HL-60 (cell line): ENCODE results near the gene MAFG.

Source experiments
- SPI1 ChIP-seq: IDR thresholded peaks from 2 replicates; pipeline ENCODE4 v1.6.1; 2012; ENCODE audit warnings: low read depth, mild to moderate bottlenecking, borderline replicate concordance
- TF ChIP-seq, protein P1 (sequence below): IDR thresholded peaks from one replicate; pipeline ENCODE4 v1.5.1; 2011; ENCODE audit warnings: low read length, control low read depth, inconsistent platforms; ENCODE audit not compliant: insufficient read depth

DNA sequence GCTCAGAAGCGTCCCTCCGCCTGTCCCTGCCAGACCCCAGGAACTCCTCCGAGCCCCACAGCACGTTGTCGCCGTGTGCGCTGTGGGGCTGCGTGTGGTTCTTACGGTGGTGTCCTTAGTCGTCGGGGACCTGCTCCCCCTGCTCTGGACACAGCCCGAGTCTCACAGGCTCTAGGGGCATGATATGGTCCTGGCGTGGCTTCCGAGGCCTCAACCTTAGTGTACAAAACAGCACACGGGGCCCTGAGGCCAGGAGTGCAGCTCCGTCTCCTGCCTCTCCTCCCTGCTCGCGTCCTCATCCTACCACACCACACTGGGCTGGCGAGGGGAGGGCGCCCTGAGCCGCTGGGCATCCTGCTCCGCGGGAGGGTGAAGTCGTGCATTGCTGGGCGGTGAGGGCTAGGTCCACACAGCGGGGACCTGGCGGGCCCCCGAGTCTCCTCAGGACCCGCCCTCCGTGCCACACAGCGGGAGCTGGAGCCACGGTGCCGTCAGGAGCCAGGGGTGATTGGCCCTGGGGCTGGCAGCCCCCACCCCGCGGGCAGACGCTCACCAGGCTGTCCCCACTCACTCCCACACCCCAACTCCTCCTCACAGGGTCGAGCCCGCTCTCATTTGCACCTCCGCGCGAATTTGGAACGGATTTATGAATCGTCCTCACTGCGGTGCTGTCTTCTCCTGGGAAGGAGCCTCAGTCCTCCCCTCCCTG lies 1.2 kb upstream of the MAFG start:
- TF ChIP-seq, protein P1, sequence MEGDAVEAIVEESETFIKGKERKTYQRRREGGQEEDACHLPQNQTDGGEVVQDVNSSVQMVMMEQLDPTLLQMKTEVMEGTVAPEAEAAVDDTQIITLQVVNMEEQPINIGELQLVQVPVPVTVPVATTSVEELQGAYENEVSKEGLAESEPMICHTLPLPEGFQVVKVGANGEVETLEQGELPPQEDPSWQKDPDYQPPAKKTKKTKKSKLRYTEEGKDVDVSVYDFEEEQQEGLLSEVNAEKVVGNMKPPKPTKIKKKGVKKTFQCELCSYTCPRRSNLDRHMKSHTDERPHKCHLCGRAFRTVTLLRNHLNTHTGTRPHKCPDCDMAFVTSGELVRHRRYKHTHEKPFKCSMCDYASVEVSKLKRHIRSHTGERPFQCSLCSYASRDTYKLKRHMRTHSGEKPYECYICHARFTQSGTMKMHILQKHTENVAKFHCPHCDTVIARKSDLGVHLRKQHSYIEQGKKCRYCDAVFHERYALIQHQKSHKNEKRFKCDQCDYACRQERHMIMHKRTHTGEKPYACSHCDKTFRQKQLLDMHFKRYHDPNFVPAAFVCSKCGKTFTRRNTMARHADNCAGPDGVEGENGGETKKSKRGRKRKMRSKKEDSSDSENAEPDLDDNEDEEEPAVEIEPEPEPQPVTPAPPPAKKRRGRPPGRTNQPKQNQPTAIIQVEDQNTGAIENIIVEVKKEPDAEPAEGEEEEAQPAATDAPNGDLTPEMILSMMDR: no peak
- no peak for TF ChIP-seq SPI1
